Uterus (tissue), 2 donors: ENCODE data around the gene SLC2A8.

Source experiments
- POLR2A ChIP-seq, 2 donors: fragments of 450-650 bp; IDR thresholded peaks; one replicate each; pipeline ENCODE4 v1.6.1; 2016; ENCODE audit warnings: antibody characterized with exemption in 2 of 2, mild to moderate bottlenecking in 1 of 2, moderate library complexity in 1 of 2
- TF ChIP-seq, protein P1 (sequence below), 4 experiments: fragments of 200-600 bp in 2 of 4; fragments of 450-650 bp in 2 of 4; sonication (generic) in 2 of 4; IDR thresholded peaks; one replicate each; pipeline ENCODE4 v1.5.1; 2016 to 2019; ENCODE audit warnings: antibody characterized with exemption in 4 of 4, mild to moderate bottlenecking in 2 of 4, moderate library complexity in 1 of 4

DNA sequence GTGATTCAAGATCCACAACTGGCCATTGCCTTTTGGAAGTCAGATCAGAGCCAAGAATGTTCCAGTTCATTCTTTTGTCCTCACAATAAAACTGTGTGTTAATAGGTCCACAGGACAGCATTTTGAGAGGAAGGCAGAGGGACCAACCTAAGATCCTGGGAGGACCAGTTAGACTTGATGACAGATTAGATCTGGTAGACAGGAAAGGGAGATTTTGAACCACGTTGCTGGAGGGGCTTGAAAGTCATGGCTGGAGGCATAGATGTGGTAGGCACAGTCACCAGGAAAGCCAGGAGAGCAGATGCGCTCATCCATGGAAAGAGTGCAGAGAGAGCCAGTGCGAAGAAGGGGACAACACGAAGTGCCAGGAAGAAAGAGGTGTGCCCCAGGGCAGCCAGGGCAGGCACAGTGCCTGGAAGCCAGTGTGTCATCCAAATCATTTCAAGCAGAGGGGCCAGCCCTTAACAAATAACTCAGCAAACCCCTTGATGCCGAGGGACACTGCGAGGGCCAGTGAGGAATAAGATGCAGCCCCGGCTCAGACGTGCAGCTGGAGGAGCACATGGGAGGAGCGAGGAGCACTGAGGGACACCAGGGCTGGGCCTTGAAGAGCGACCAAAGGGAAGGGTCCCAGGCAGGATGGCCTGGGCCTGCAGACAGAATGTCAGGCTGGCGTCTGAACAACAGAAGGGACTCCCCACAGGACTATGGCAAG is 12.8 kb upstream of the SLC2A8 start:
- TF ChIP-seq POLR2A (IDR thresholded peaks at IDR 0.05) = no peak
- TF ChIP-seq, protein P1, sequence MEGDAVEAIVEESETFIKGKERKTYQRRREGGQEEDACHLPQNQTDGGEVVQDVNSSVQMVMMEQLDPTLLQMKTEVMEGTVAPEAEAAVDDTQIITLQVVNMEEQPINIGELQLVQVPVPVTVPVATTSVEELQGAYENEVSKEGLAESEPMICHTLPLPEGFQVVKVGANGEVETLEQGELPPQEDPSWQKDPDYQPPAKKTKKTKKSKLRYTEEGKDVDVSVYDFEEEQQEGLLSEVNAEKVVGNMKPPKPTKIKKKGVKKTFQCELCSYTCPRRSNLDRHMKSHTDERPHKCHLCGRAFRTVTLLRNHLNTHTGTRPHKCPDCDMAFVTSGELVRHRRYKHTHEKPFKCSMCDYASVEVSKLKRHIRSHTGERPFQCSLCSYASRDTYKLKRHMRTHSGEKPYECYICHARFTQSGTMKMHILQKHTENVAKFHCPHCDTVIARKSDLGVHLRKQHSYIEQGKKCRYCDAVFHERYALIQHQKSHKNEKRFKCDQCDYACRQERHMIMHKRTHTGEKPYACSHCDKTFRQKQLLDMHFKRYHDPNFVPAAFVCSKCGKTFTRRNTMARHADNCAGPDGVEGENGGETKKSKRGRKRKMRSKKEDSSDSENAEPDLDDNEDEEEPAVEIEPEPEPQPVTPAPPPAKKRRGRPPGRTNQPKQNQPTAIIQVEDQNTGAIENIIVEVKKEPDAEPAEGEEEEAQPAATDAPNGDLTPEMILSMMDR (IDR thresholded peaks at IDR 0.05) = no peak
